Activated naive CD8-positive, alpha-beta T cell (primary cell): Measurements from ENCODE around the gene SHD.
"Not testable (repeated sequence)": the region's sequence is repeated elsewhere in the genome, so short reads cannot be mapped to it uniquely, and the experiment has no call there.

Experiments
- H3K27ac Mint-ChIP-seq: one replicate; pipeline ENCODE4 v1.8.0; 2021; ENCODE audit warnings: mixed read lengths
- H3K27me3 Mint-ChIP-seq: one replicate; pipeline ENCODE4 v1.8.0; 2021; ENCODE audit warnings: mixed read lengths
- H3K36me3 Mint-ChIP-seq: one replicate; pipeline ENCODE4 v1.8.0; 2021; ENCODE audit warnings: mixed read lengths
- H3K4me1 Mint-ChIP-seq: one replicate; pipeline ENCODE4 v1.8.0; 2021; ENCODE audit warnings: low read depth, mixed read lengths
- H3K4me3 Mint-ChIP-seq: one replicate; pipeline ENCODE4 v1.8.0; 2021; ENCODE audit warnings: mild to moderate bottlenecking, mixed read lengths
- H3K9me3 Mint-ChIP-seq: one replicate; pipeline ENCODE4 v1.8.0; 2021; ENCODE audit warnings: low read depth, mixed read lengths

Gene SHD

GRCh38 chr19:4284176-4284958 is 5.3 kb downstream of the SHD start:
- Mint-ChIP-seq H3K36me3 (no peaks in the 10 kb centered on the region), H3K9me3 (no peaks in the 10 kb centered on the region), H3K27ac (no peak overlapping the region), H3K4me1 (peaks cover 2% of the 10 kb centered on the region), H3K4me3 (no peak overlapping the region), H3K27me3 (peaks cover 3% of the 10 kb centered on the region)

DNA sequence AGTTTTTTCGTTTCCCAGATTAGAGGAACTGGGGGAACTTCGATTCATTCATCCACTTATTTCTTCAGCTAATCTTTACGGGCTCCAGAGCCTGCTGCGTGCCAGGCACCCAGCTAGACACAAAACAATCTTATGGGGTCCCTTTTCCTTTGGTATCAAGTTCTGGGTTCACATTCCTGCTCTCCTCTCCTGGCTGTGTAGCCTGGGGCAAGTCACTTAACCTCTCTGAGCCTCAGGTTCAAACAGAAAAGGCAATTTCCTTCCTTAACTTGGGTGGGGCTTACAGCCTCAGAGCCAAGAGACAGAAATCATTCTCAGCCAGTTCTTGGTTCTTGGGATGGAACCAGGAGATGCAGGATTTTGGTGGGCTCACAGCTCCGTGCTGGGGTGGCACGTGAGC is 5.9 kb downstream of the SHD start:
- H3K27me3 Mint-ChIP-seq, result peaks cover 3% of the 10 kb centered on the region
- H3K36me3 Mint-ChIP-seq, result no peaks in the 10 kb centered on the region
- H3K4me1 Mint-ChIP-seq, result no peaks in the 10 kb centered on the region

GRCh38 chr19:4286141-4286540 is 7.1 kb downstream of the SHD start:
- not testable (repeated sequence) for H3K9me3 Mint-ChIP-seq, H3K4me1 Mint-ChIP-seq, H3K27ac Mint-ChIP-seq, H3K36me3 Mint-ChIP-seq, H3K4me3 Mint-ChIP-seq, H3K27me3 Mint-ChIP-seq

More for the DNA sequence above, 5.9 kb downstream of the SHD start:
- H3K4me3 Mint-ChIP-seq, result no peak overlapping the region
- H3K27ac Mint-ChIP-seq, result no peak overlapping the region
- no peaks in the 10 kb centered on the region for H3K9me3 Mint-ChIP-seq

DNA sequence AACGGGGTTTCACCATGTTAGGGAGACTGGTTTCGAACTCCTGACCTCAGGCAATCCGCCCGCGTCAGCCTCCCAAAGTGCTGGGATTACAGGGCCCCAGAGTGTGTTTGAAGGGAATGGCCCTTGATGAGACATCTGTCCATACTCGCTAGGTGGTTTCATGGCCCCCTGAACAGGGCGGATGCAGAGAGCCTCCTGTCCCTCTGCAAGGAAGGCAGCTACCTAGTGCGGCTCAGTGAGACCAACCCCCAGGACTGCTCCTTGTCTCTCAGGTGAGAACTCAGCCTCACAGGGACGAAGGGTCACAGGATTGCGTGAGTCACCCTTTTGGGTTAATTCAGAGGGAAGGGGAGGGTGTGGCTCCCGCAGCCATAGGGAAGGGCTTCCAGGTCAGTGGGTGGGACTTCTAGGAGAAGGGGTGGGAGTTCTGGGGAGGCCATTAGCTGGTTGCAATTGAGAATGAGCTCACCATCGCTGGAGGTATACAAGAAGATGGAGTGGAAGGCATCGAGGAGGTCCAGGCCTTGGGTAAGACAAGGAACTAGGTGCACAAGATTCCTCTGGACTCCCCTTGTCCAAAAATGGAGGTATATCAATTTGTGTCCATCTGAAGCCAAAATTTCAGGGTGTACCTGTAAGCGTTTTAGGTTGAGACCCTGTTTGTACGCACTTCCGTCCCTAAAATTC is 9.2 kb downstream of the SHD start:
- Mint-ChIP-seq H3K9me3 (no peaks in the 10 kb centered on the region), H3K27me3 (no peaks in the 10 kb centered on the region), H3K4me3 (no peak overlapping the region), H3K27ac (no peak overlapping the region), H3K36me3 (no peaks in the 10 kb centered on the region), H3K4me1 (no peaks in the 10 kb centered on the region)

GRCh38 chr19:4291184-4291732 is 12.2 kb downstream of the SHD start:
- H3K9me3 Mint-ChIP-seq, result no peaks in the 10 kb centered on the region
- no peaks in the 10 kb centered on the region for H3K36me3 Mint-ChIP-seq
- H3K27ac Mint-ChIP-seq, result no peak overlapping the region

GRCh38 chr19:4292515-4292914 is 13.4 kb downstream of the SHD start:
- no peaks in the 10 kb centered on the region for H3K27me3 Mint-ChIP-seq
- H3K36me3 Mint-ChIP-seq, result no peaks in the 10 kb centered on the region
- no peaks in the 10 kb centered on the region for H3K9me3 Mint-ChIP-seq
- H3K27ac Mint-ChIP-seq, result no peak overlapping the region
- H3K4me3 Mint-ChIP-seq, result no peak overlapping the region
- peaks cover 6% of the 10 kb centered on the region for H3K4me1 Mint-ChIP-seq

More at GRCh38 chr19:4291184-4291732, 12.2 kb downstream of the SHD start:
- no peaks in the 10 kb centered on the region for H3K4me1 Mint-ChIP-seq
- H3K4me3 Mint-ChIP-seq, result no peak overlapping the region
- H3K27me3 Mint-ChIP-seq, result no peaks in the 10 kb centered on the region

DNA sequence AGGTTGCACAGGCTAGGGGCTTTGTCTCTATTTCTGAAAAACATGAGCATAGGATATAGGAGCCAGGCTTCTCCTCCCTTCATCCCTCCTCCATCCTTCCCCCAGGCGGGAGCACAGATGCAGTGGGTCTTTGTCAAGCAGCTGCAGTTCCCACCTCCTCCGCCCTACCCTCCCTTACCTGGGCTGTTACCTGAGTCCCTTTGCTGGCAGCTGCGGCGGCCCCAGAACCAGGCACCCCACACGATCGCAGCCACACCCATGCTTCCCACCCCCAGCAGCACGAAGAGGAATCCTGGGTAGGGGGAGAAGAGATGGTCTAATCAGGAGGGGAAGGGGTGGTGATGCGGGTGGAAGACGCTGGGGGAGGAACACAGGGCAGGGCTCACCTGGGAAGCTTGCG is 15.3 kb downstream of the SHD start:
- Mint-ChIP-seq H3K4me3 (no peak overlapping the region), H3K4me1 (peaks cover 18% of the 10 kb centered on the region), H3K36me3 (peaks cover 3% of the 10 kb centered on the region), H3K9me3 (no peaks in the 10 kb centered on the region), H3K27me3 (no peaks in the 10 kb centered on the region), H3K27ac (no peak overlapping the region)

- Mint-ChIP-seq H3K27me3 (no peaks in the 10 kb centered on the region), H3K4me3 (no peak overlapping the region), H3K36me3 (peaks cover 3% of the 10 kb centered on the region), H3K4me1 (peaks cover 25% of the 10 kb centered on the region), H3K9me3 (no peaks in the 10 kb centered on the region), H3K27ac (no peak overlapping the region)
Observed at GRCh38 chr19:4295972-4296771, 17.1 kb downstream of the SHD start.

GRCh38 chr19:4297901-4298809 is 19.1 kb downstream of the SHD start:
- no peak overlapping the region for H3K4me3 Mint-ChIP-seq
- H3K27me3 Mint-ChIP-seq, result no peaks in the 10 kb centered on the region
- H3K36me3 Mint-ChIP-seq, result peaks cover 3% of the 10 kb centered on the region
- H3K27ac Mint-ChIP-seq, result peak overlapping the region; percentile 72
- no peaks in the 10 kb centered on the region for H3K9me3 Mint-ChIP-seq
- peaks cover 39% of the 10 kb centered on the region for H3K4me1 Mint-ChIP-seq

- Mint-ChIP-seq H3K27ac (peak overlapping the region; percentile 72), H3K27me3 (no peaks in the 10 kb centered on the region), H3K4me1 (peaks cover 43% of the 10 kb centered on the region), H3K36me3 (peaks cover 3% of the 10 kb centered on the region), H3K4me3 (no peak overlapping the region), H3K9me3 (no peaks in the 10 kb centered on the region)
Observed at GRCh38 chr19:4298810-4299550, 19.9 kb downstream of the SHD start.

DNA sequence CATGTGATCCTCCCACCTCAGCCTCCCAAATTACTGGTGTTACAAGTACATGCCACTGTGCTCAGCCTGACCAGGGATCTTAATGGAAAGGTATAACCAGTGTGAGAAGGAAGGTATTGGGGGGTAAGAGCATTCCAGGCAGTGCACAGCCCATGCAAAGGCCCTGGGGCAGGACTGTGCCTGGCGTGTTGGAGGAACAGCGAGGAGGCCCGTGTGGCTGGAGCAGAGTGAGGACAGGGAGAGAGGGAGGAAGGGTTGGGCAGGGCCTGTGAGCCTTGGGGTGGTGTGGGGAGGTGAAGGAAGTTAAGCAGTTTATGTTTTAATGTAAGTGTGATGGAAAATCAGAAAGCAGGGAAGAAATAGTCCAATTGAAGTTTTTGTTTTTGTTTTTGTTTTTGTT is 21.5 kb downstream of the SHD start:
- Mint-ChIP-seq H3K4me1 (peaks cover 49% of the 10 kb centered on the region), H3K9me3 (no peaks in the 10 kb centered on the region), H3K36me3 (peaks cover 3% of the 10 kb centered on the region), H3K27ac (peak overlapping the region; percentile 76), H3K4me3 (peak overlapping the region; percentile 72), H3K27me3 (no peaks in the 10 kb centered on the region)

DNA sequence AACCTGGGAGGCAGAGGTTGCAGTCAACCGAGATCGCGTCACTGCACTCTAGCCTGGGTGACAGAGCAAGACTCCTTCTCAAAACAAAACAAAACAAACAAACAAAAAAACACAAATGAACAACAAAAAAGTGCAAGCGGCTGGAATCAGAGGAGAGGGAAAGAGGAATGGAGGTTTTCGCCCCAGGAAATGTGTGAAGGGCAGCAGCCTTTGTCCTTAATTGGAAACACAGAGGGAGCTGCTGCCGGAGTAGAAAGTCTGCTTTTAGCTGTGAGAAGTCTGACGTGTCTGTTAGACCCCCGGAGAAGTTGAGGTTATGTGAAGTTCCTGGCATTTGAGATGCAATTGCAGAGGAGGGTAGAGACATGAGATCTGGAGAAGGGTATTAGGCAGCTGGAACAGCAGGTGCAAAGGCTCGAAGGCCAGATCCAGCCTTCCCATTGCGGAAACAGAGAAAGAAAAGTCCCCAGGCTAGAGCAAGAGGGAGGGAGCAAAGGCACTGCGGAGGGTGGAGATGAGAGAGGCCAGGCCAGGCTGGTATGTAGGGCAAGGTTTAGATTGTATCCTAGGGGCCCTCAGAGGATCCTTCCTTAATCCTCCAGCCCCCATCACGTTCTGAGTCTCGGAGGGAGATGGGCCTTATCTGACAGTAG is 22.6 kb downstream of the SHD start:
- H3K27me3 Mint-ChIP-seq, result no peaks in the 10 kb centered on the region
- H3K27ac Mint-ChIP-seq, result peak overlapping the region; percentile 96
- peak overlapping the region; percentile 92 for H3K4me3 Mint-ChIP-seq
- H3K4me1 Mint-ChIP-seq, result peaks cover 47% of the 10 kb centered on the region
- H3K36me3 Mint-ChIP-seq, result peaks cover 3% of the 10 kb centered on the region
- H3K9me3 Mint-ChIP-seq, result no peaks in the 10 kb centered on the region

DNA sequence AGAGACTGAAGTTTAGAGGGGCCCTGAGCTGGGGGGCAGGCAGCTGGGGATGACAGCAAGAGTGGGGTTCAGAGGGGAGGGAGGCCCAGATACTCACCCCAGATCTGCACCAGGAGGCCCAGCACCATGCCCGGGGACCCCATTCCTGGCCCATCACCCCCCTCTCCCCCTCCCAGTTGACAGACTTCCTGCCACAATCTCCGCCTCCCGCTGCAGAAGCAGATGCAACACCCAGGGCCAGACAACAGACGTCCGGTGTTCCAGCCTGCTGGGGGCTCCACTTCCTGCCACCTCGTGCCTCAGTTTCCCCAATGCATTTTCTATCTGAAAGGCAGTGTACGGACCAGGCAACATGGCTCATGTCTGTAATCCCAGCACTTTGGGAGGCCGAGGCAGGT is 23.2 kb downstream of the SHD start, which contains the start of gene TMIGD2:
Gene TMIGD2, minus strand, starts transcription at position 147 of the 398 bp plus-strand sequence. Its CDS starts 4 bp downstream, at position 143.
- Mint-ChIP-seq H3K27me3 (no peaks in the 10 kb centered on the region), H3K4me1 (peaks cover 44% of the 10 kb centered on the region), H3K36me3 (peaks cover 3% of the 10 kb centered on the region), H3K27ac (peak within 1 kb of the TSS; percentile 96), H3K9me3 (no peaks in the 10 kb centered on the region), H3K4me3 (peak within 1 kb of the TSS; percentile 92)
